CD4-positive, alpha-beta T cell treated with Interleukin-4 for 4 hours (primary cell): ENCODE results near the gene OR10T2.
"Not testable (repeated sequence)": the region's sequence is repeated elsewhere in the genome, so short reads cannot be mapped to it uniquely, and the experiment has no call there.

Experiments
- DNase-seq: peaks from one replicate; pipeline ENCODE4 v3.0.0-alpha.2; 2020

OR10T2 gene

GRCh38 chr1:158355773-158356285, 43.4 kb downstream of the OR10T2 start:
- DNase-seq: no peak

- DNase-seq: no peak
Observed at GRCh38 chr1:158354255-158354654, 45.0 kb downstream of the OR10T2 start.

- DNase-seq: no peak
Observed at GRCh38 chr1:158353303-158354075, 45.8 kb downstream of the OR10T2 start, which contains the start of gene CD1E. TSS of gene CD1E (plus strand) at chr1:158353894. CDS start at chr1:158353989, 95 bp downstream.

GRCh38 chr1:158348946-158349345, 50.3 kb downstream of the OR10T2 start:
- not testable (repeated sequence) for DNase-seq
